ENCODE data around the gene DOLPP1. TPM values are rescaled to one million over a fixed set of nuclear protein-coding genes. Genes with fewer than 3 reads are reported as not detected.

The DOLPP1 gene
- total and polyA plus RNA-seq, 2 of the 13 experiments (the other 11 are each of a cell fraction or from before 2014, with no cell fraction given), result 21.0 to 34.1 TPM

DNA sequence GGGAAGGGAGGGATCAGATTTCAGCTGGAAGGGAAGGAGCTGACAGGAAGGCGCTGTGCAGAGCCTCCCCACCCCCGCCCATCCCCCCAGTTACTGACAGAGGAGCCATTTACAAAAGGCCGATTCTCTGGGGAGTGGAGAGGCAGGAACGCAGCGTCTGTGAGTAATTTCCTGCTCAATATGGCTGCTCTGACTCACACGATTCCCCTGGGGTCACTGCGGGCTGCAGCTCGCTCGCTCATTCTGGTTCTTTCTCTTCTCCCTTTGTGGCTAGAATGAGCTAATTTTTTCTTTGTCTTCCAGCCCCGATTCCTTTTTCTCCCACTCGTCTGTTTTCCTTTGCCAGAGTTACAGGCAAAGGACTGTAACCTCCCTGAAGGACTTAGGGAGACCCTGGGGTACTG, 59.1 kb downstream of the DOLPP1 start (continued):
- TF ChIP-seq, protein P1, sequence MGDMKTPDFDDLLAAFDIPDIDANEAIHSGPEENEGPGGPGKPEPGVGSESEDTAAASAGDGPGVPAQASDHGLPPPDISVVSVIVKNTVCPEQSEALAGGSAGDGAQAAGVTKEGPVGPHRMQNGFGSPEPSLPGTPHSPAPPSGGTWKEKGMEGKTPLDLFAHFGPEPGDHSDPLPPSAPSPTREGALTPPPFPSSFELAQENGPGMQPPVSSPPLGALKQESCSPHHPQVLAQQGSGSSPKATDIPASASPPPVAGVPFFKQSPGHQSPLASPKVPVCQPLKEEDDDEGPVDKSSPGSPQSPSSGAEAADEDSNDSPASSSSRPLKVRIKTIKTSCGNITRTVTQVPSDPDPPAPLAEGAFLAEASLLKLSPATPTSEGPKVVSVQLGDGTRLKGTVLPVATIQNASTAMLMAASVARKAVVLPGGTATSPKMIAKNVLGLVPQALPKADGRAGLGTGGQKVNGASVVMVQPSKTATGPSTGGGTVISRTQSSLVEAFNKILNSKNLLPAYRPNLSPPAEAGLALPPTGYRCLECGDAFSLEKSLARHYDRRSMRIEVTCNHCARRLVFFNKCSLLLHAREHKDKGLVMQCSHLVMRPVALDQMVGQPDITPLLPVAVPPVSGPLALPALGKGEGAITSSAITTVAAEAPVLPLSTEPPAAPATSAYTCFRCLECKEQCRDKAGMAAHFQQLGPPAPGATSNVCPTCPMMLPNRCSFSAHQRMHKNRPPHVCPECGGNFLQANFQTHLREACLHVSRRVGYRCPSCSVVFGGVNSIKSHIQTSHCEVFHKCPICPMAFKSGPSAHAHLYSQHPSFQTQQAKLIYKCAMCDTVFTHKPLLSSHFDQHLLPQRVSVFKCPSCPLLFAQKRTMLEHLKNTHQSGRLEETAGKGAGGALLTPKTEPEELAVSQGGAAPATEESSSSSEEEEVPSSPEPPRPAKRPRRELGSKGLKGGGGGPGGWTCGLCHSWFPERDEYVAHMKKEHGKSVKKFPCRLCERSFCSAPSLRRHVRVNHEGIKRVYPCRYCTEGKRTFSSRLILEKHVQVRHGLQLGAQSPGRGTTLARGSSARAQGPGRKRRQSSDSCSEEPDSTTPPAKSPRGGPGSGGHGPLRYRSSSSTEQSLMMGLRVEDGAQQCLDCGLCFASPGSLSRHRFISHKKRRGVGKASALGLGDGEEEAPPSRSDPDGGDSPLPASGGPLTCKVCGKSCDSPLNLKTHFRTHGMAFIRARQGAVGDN (CRISPR knock-in tag; IDR thresholded peaks at IDR 0.05), result 0 out of 2 replicates have a peak, but pooled peaks have one; percentile 16
- TF ChIP-seq, protein P2, sequence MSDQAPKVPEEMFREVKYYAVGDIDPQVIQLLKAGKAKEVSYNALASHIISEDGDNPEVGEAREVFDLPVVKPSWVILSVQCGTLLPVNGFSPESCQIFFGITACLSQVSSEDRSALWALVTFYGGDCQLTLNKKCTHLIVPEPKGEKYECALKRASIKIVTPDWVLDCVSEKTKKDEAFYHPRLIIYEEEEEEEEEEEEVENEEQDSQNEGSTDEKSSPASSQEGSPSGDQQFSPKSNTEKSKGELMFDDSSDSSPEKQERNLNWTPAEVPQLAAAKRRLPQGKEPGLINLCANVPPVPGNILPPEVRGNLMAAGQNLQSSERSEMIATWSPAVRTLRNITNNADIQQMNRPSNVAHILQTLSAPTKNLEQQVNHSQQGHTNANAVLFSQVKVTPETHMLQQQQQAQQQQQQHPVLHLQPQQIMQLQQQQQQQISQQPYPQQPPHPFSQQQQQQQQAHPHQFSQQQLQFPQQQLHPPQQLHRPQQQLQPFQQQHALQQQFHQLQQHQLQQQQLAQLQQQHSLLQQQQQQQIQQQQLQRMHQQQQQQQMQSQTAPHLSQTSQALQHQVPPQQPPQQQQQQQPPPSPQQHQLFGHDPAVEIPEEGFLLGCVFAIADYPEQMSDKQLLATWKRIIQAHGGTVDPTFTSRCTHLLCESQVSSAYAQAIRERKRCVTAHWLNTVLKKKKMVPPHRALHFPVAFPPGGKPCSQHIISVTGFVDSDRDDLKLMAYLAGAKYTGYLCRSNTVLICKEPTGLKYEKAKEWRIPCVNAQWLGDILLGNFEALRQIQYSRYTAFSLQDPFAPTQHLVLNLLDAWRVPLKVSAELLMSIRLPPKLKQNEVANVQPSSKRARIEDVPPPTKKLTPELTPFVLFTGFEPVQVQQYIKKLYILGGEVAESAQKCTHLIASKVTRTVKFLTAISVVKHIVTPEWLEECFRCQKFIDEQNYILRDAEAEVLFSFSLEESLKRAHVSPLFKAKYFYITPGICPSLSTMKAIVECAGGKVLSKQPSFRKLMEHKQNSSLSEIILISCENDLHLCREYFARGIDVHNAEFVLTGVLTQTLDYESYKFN (CRISPR knock-in tag; conservative IDR thresholded peaks at IDR 0.05), result peak; percentile 60
- TF ChIP-seq ZNF180 (CRISPR knock-in tag; IDR thresholded peaks at IDR 0.05; ENCODE audit: borderline replicate concordance, low read depth) (no peak), ZFY (CRISPR knock-in tag; IDR thresholded peaks at IDR 0.05) (peak; percentile 25; the same call in 1 of the 2 replicates), ZNF644 (CRISPR knock-in tag; IDR thresholded peaks at IDR 0.05; ENCODE audit: low read depth) (0 out of 2 replicates have a peak, but pooled peaks have one; percentile 4), CBFB (CRISPR knock-in tag; IDR thresholded peaks at IDR 0.05) (no peak), POLR2AphosphoS5 (IDR thresholded peaks at IDR 0.05; ENCODE audit: low read depth, low read length) (peak; percentile 80), SALL1 (CRISPR knock-in tag; IDR thresholded peaks at IDR 0.05) (0 out of 2 replicates have a peak, but pooled peaks have one; percentile 9), CBX1 (IDR thresholded peaks at IDR 0.05; ENCODE audit: low read depth) (peak; percentile 40), STAG1 (CRISPR knock-in tag; IDR thresholded peaks at IDR 0.05) (peak; percentile 8; the same call in 1 of the 2 replicates), SMAD9 (CRISPR knock-in tag; IDR thresholded peaks at IDR 0.05) (no peak), SOX13 (IDR thresholded peaks at IDR 0.05) (no peak), SOX13 (CRISPR knock-in tag; conservative IDR thresholded peaks at IDR 0.05 in 1 of 2, IDR thresholded peaks at IDR 0.05 in 1 of 2) (peak in 1 of 2 experiments; percentile 36; a peak in 2 of 4 replicates), ETV5 (CRISPR knock-in tag; IDR thresholded peaks at IDR 0.05; ENCODE audit: borderline replicate concordance) (peak; percentile 65; the same call in 1 of the 2 replicates), TAF1 (CRISPR knock-in tag; IDR thresholded peaks at IDR 0.05) (peak; percentile 66; the same call in 1 of the 2 replicates), MLLT10 (CRISPR knock-in tag; IDR thresholded peaks at IDR 0.05) (no peak), ZNF567 (CRISPR knock-in tag; IDR thresholded peaks at IDR 0.05; ENCODE audit: borderline replicate concordance) (no peak), YEATS2 (CRISPR knock-in tag; IDR thresholded peaks at IDR 0.05; ENCODE audit: borderline replicate concordance) (no peak; the same call in 1 of the 2 replicates)
- TF ChIP-seq, protein P3, sequence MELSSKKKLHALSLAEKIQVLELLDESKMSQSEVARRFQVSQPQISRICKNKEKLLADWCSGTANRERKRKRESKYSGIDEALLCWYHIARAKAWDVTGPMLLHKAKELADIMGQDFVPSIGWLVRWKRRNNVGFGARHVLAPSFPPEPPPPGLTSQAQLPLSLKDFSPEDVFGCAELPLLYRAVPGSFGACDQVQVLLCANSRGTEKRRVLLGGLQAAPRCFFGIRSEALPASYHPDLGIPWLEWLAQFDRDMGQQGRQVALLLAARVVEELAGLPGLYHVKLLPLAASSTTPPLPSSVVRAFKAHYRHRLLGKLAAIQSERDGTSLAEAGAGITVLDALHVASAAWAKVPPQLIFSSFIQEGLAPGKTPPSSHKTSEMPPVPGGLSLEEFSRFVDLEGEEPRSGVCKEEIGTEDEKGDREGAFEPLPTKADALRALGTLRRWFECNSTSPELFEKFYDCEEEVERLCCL (CRISPR knock-in tag; IDR thresholded peaks at IDR 0.05; ENCODE audit: borderline replicate concordance), result no peak; the same call in 1 of the 2 replicates
- TF ChIP-seq, protein P4, sequence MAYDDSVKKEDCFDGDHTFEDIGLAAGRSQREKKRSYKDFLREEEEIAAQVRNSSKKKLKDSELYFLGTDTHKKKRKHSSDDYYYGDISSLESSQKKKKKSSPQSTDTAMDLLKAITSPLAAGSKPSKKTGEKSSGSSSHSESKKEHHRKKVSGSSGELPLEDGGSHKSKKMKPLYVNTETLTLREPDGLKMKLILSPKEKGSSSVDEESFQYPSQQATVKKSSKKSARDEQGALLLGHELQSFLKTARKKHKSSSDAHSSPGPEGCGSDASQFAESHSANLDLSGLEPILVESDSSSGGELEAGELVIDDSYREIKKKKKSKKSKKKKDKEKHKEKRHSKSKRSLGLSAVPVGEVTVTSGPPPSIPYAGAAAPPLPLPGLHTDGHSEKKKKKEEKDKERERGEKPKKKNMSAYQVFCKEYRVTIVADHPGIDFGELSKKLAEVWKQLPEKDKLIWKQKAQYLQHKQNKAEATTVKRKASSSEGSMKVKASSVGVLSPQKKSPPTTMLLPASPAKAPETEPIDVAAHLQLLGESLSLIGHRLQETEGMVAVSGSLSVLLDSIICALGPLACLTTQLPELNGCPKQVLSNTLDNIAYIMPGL (CRISPR knock-in tag; IDR thresholded peaks at IDR 0.05; ENCODE audit: borderline replicate concordance in 1 of 2, low read depth in 1 of 2), result no peak; a peak in 1 of 4 replicates

Measured in HepG2 (cell line).